Brain microvascular endothelial cell (primary cell): ENCODE data around the gene DISC1.

ENCODE experiments used
- DNase-seq: peaks from one replicate; pipeline ENCODE4 v3.0.0-alpha.2; 2020
- H3K27ac ChIP-seq: fragments of 250-450 bp; sonication (Bioruptor Pico); 2 replicates; pipeline ENCODE4 v1.5.1; 2020; ENCODE audit warnings: mild to moderate bottlenecking, moderate library complexity
- H3K27me3 ChIP-seq: fragments of 250-450 bp; sonication (Bioruptor Pico); replicated peaks from 2 replicates; pipeline ENCODE4 v1.5.1; 2020; ENCODE audit warnings: mild to moderate bottlenecking
- H3K36me3 ChIP-seq: fragments of 250-450 bp; sonication (Bioruptor Pico); replicated peaks from 2 replicates; pipeline ENCODE4 v1.5.1; 2020; ENCODE audit warnings: mild to moderate bottlenecking
- H3K4me3 ChIP-seq: 2 replicates; pipeline ENCODE4 v1.5.1; 2011; ENCODE audit warnings: low read depth, mild to moderate bottlenecking, control low read depth, low read length, moderate library complexity
- CTCF ChIP-seq: IDR thresholded peaks from 2 replicates; pipeline ENCODE4 v1.5.1; 2011; ENCODE audit warnings: low read depth, mild to moderate bottlenecking, moderate library complexity, low read length, control low read depth, inconsistent platforms; ENCODE audit errors: missing control alignments
- in situ Hi-C: cut with HindIII; loops from 2 replicates; pipeline ENCODE4 v1.10.0; 2017; ENCODE audit warnings: low sequenced_read_pairs, low pct_ligation_motif_present

The DISC1 gene

GRCh38 chr1:231690059-231690458 lies 63.5 kb downstream of the DISC1 start:
- Histone ChIP-seq H3K27me3 (no peaks in the 10 kb centered on the region), H3K4me3 (no peak overlapping the region), H3K27ac (no peak overlapping the region), H3K36me3 (no peaks in the 10 kb centered on the region)
- in situ Hi-C loops: no loop called here
- DNase-seq: no peak
- no peak for TF ChIP-seq CTCF

GRCh38 chr1:231691618-231692259 lies 65.1 kb downstream of the DISC1 start:
- Histone ChIP-seq H3K36me3 (no peaks in the 10 kb centered on the region), H3K4me3 (no peak overlapping the region), H3K27ac (no peak overlapping the region), H3K27me3 (no peaks in the 10 kb centered on the region)
- peak; percentile 69 for DNase-seq
- TF ChIP-seq CTCF: peak; percentile 98
- in situ Hi-C loops: no loop called here

- Histone ChIP-seq H3K4me3 (no peak overlapping the region), H3K36me3 (no peaks in the 10 kb centered on the region), H3K27ac (no peak overlapping the region), H3K27me3 (no peaks in the 10 kb centered on the region)
- in situ Hi-C loops: no loop called here
- TF ChIP-seq CTCF: no peak
- no peak for DNase-seq
These were observed 66.9 kb downstream of the DISC1 start for GRCh38 chr1:231693361-231694074.

- in situ Hi-C loops: no loop called here
- Histone ChIP-seq H3K27ac (no peak overlapping the region), H3K36me3 (no peaks in the 10 kb centered on the region), H3K27me3 (no peaks in the 10 kb centered on the region), H3K4me3 (no peak overlapping the region)
- DNase-seq: no peak
- TF ChIP-seq CTCF: no peak
These were observed 67.5 kb downstream of the DISC1 start for GRCh38 chr1:231694075-231694431.

- TF ChIP-seq CTCF: no peak
- Histone ChIP-seq H3K27me3 (no peaks in the 10 kb centered on the region), H3K36me3 (no peaks in the 10 kb centered on the region), H3K27ac (no peak overlapping the region), H3K4me3 (no peak overlapping the region)
- in situ Hi-C loops: no loop called here
- DNase-seq: no peak
These were observed 68.0 kb downstream of the DISC1 start for GRCh38 chr1:231694465-231695077.
